ENCODE measurements around the gene SLC2A13. TPM values are rescaled to one million over a fixed set of nuclear protein-coding genes. Genes with fewer than 3 reads are reported as not detected.

Gene SLC2A13
- total RNA-seq, 1 donor from 2014 or later: 17.4 TPM

GRCh38 chr12:39807043-39807442 is 298.8 kb downstream of the SLC2A13 start:
- Histone ChIP-seq H3K9me3 (no peaks in the 10 kb centered on the region), H3K36me3 (no peaks in the 10 kb centered on the region), H3K4me3 (no peak overlapping the region), H3K27me3 (no peaks in the 10 kb centered on the region), H3K27ac (no peak overlapping the region), H3K4me1 (no peaks in the 10 kb centered on the region)
- no peak for TF ChIP-seq POLR2AphosphoS5 (IDR thresholded peaks at IDR 0.05; ENCODE audit: insufficient read depth in 1 of 2, low read depth in 1 of 2)
- no peak for DNase-seq (ENCODE audit: extremely low spot score in 2 of 2)
- intact Hi-C loops (cut with DNase I): no loop called here

- no peak for TF ChIP-seq POLR2A (IDR thresholded peaks at IDR 0.05)
- no peak for TF ChIP-seq POLR2AphosphoS5 (IDR thresholded peaks at IDR 0.05; ENCODE audit: insufficient read depth in 1 of 2, low read depth in 1 of 2)
- TF ChIP-seq CTCF (IDR thresholded peaks at IDR 0.05): no peak
- Histone ChIP-seq H3K27ac (no peak overlapping the region), H3K9me3 (no peaks in the 10 kb centered on the region), H3K27me3 (no peaks in the 10 kb centered on the region), H3K36me3 (no peaks in the 10 kb centered on the region), H3K4me1 (no peaks in the 10 kb centered on the region), H3K4me3 (no peak overlapping the region)
- DNase-seq (ENCODE audit: extremely low spot score in 2 of 2): no peak
- intact Hi-C loops (cut with DNase I): no loop called here
These were observed 300.2 kb downstream of the SLC2A13 start for GRCh38 chr12:39805651-39806050.

GRCh38 chr12:39804898-39805297 is 301.0 kb downstream of the SLC2A13 start:
- TF ChIP-seq CTCF (IDR thresholded peaks at IDR 0.05) (no peak), POLR2AphosphoS5 (IDR thresholded peaks at IDR 0.05; ENCODE audit: insufficient read depth in 1 of 2, low read depth in 1 of 2) (no peak), POLR2A (IDR thresholded peaks at IDR 0.05) (no peak)
- H3K4me3 ChIP-seq: no peak overlapping the region
- intact Hi-C loops (cut with DNase I): no loop called here
- H3K9me3 ChIP-seq: no peaks in the 10 kb centered on the region
- no peaks in the 10 kb centered on the region for H3K27me3 ChIP-seq
- no peaks in the 10 kb centered on the region for H3K36me3 ChIP-seq
- DNase-seq (ENCODE audit: extremely low spot score in 2 of 2): no peak
- H3K4me1 ChIP-seq: no peaks in the 10 kb centered on the region
- no peak overlapping the region for H3K27ac ChIP-seq

- H3K27ac ChIP-seq: no peak overlapping the region
- TF ChIP-seq POLR2A (IDR thresholded peaks at IDR 0.05) (no peak), POLR2AphosphoS5 (IDR thresholded peaks at IDR 0.05; ENCODE audit: insufficient read depth in 1 of 2, low read depth in 1 of 2) (no peak), CTCF (IDR thresholded peaks at IDR 0.05) (no peak)
- intact Hi-C loops (cut with DNase I): no loop called here
These were observed 301.4 kb downstream of the SLC2A13 start for GRCh38 chr12:39804479-39804878.

GRCh38 chr12:39803151-39803550 is 302.7 kb downstream of the SLC2A13 start:
- no peaks in the 10 kb centered on the region for H3K4me1 ChIP-seq
- H3K9me3 ChIP-seq: no peaks in the 10 kb centered on the region
- H3K27me3 ChIP-seq: no peaks in the 10 kb centered on the region
- no peak for DNase-seq (ENCODE audit: extremely low spot score in 2 of 2)
- no peaks in the 10 kb centered on the region for H3K36me3 ChIP-seq
- no peak overlapping the region for H3K27ac ChIP-seq
- no peak overlapping the region for H3K4me3 ChIP-seq
- intact Hi-C loops (cut with DNase I): no loop called here
- no peak for TF ChIP-seq POLR2A (IDR thresholded peaks at IDR 0.05)
- TF ChIP-seq POLR2AphosphoS5 (IDR thresholded peaks at IDR 0.05; ENCODE audit: insufficient read depth in 1 of 2, low read depth in 1 of 2): no peak
- no peak for TF ChIP-seq CTCF (IDR thresholded peaks at IDR 0.05)

More at GRCh38 chr12:39804479-39804878, 301.4 kb downstream of the SLC2A13 start:
- Histone ChIP-seq H3K27me3 (no peaks in the 10 kb centered on the region), H3K4me1 (no peaks in the 10 kb centered on the region), H3K4me3 (no peak overlapping the region), H3K9me3 (no peaks in the 10 kb centered on the region), H3K36me3 (no peaks in the 10 kb centered on the region)
- DNase-seq (ENCODE audit: extremely low spot score in 2 of 2): no peak

All from vagina (tissue), 2 donors.